DND-41 (cell line): ENCODE data around the gene IFNAR1.
"Not testable (repeated sequence)": the region's sequence is repeated elsewhere in the genome, so short reads cannot be mapped to it uniquely, and the experiment has no call there.

Experiments
- ATAC-seq: fragments of 200-7000 bp; cut with Tn5 transposase; 3 replicates; pipeline ENCODE4 v1.9.1; 2021; ENCODE audit warnings: low read depth; ENCODE audit not compliant: insufficient read depth
- DNase-seq: peaks from one replicate; pipeline ENCODE4 v3.0.0-alpha.2; 2020
- H2AFZ ChIP-seq: 2 replicates; pipeline ENCODE4 v1.6.0; 2012; ENCODE audit warnings: low read depth, low read length
- H3K27ac ChIP-seq: 2 replicates; pipeline ENCODE4 v1.5.1; 2012; ENCODE audit warnings: low read length, inconsistent platforms
- H3K27me3 ChIP-seq: fragments of 200-600 bp; sonication (generic); 2 replicates; pipeline ENCODE4 v1.6.0; 2012; ENCODE audit warnings: low read length, mild to moderate bottlenecking, inconsistent platforms; ENCODE audit not compliant: insufficient read depth, poor library complexity
- H3K36me3 ChIP-seq: 2 replicates; pipeline ENCODE4 v1.5.1; 2012; ENCODE audit warnings: low read length, inconsistent platforms; ENCODE audit not compliant: insufficient read depth
- H3K4me1 ChIP-seq: 2 replicates; pipeline ENCODE4 v1.5.1; 2012; ENCODE audit warnings: mild to moderate bottlenecking, low read length; ENCODE audit not compliant: insufficient read depth
- H3K4me2 ChIP-seq: 2 replicates; pipeline ENCODE4 v1.6.0; 2012; ENCODE audit warnings: mild to moderate bottlenecking, moderate library complexity, low read length, inconsistent platforms; ENCODE audit not compliant: insufficient read depth
- H3K4me3 ChIP-seq, 2 experiments: fragments of 200-600 bp in 1 of 2; shearing (Covaris generic) in 1 of 2; 2 replicates each; pipeline ENCODE4 v1.5.1; 2012 to 2016; ENCODE audit warnings: inconsistent platforms in 2 of 2, low read length in 2 of 2, mild to moderate bottlenecking in 2 of 2, low read depth in 1 of 2, moderate library complexity in 1 of 2
- H3K79me2 ChIP-seq: 2 replicates; pipeline ENCODE4 v1.6.0; 2012; ENCODE audit warnings: low read length, inconsistent platforms; ENCODE audit not compliant: insufficient read depth
- H3K9ac ChIP-seq: 2 replicates; pipeline ENCODE4 v1.6.0; 2012; ENCODE audit warnings: low read depth, mild to moderate bottlenecking, inconsistent platforms, low read length, moderate library complexity
- H3K9me3 ChIP-seq: 2 replicates; pipeline ENCODE4 v1.5.1; 2012; ENCODE audit warnings: low read length, moderate library complexity, mild to moderate bottlenecking, inconsistent platforms; ENCODE audit not compliant: insufficient read depth, severe bottlenecking
- H4K20me1 ChIP-seq: 2 replicates; pipeline ENCODE4 v1.6.0; 2012; ENCODE audit warnings: low read length; ENCODE audit not compliant: insufficient read depth
- EZH2 ChIP-seq: IDR thresholded peaks from 3 replicates; pipeline ENCODE4 v1.6.1; 2012; ENCODE audit warnings: borderline replicate concordance, low read depth, mild to moderate bottlenecking, moderate library complexity, low read length, inconsistent platforms; ENCODE audit not compliant: severe bottlenecking
- TF ChIP-seq, protein P1 (sequence below): IDR thresholded peaks from 2 replicates; pipeline ENCODE4 v1.5.1; 2012; ENCODE audit warnings: borderline replicate concordance, low read length, moderate library complexity, mild to moderate bottlenecking; ENCODE audit not compliant: poor library complexity, severe bottlenecking; ENCODE audit errors: extremely low read depth

The IFNAR1 gene

DNA sequence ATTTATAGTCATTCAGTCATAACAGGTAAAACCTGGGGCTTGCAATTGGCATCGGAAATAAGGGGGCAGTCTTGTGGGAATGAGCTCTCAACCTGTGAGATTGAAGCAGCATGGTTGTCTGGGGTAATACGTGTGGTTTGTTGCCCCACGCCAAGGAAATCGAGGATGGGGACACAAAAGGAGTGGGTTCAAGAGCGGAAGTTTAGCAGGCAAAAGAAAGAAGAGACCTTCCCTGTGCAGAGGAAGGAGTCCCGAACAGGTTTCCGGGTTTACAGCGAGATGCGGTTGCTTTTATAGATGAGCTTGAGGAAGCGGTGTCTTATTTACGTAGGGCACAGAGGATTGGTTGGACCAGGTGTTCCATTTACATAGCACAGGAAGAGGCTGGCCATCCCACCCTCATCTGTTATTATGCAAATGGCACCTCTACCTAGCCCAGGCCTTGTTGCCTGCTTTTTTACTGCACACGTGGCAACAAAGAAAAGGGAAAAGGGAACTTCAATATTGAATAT lies 37.3 kb downstream of the IFNAR1 start:
- H3K9me3 ChIP-seq: peaks cover 11% of the 10 kb centered on the region
- H3K4me1 ChIP-seq: peaks cover 19% of the 10 kb centered on the region
- peaks cover 5% of the 10 kb centered on the region for H3K36me3 ChIP-seq
- H3K9ac ChIP-seq: no peak overlapping the region; the same call in 1 of the 2 replicates
- TF ChIP-seq, protein P1, sequence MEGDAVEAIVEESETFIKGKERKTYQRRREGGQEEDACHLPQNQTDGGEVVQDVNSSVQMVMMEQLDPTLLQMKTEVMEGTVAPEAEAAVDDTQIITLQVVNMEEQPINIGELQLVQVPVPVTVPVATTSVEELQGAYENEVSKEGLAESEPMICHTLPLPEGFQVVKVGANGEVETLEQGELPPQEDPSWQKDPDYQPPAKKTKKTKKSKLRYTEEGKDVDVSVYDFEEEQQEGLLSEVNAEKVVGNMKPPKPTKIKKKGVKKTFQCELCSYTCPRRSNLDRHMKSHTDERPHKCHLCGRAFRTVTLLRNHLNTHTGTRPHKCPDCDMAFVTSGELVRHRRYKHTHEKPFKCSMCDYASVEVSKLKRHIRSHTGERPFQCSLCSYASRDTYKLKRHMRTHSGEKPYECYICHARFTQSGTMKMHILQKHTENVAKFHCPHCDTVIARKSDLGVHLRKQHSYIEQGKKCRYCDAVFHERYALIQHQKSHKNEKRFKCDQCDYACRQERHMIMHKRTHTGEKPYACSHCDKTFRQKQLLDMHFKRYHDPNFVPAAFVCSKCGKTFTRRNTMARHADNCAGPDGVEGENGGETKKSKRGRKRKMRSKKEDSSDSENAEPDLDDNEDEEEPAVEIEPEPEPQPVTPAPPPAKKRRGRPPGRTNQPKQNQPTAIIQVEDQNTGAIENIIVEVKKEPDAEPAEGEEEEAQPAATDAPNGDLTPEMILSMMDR: no peak
- TF ChIP-seq EZH2: no peak
- DNase-seq (peak; percentile 56), ATAC-seq (peak; percentile 66)
- peak overlapping the region; percentile 57 for H3K4me2 ChIP-seq
- no peaks in the 10 kb centered on the region for H3K27me3 ChIP-seq
- H3K27ac ChIP-seq: no peak overlapping the region
- H4K20me1 ChIP-seq: no peaks in the 10 kb centered on the region; the same call in 1 of the 2 replicates
- peak overlapping the region; percentile 66 for H2AFZ ChIP-seq
- peak overlapping the region in 1 of 2 experiments; percentile 40; a peak in 2 of 4 replicates for H3K4me3 ChIP-seq
- H3K79me2 ChIP-seq: no peaks in the 10 kb centered on the region

DNA sequence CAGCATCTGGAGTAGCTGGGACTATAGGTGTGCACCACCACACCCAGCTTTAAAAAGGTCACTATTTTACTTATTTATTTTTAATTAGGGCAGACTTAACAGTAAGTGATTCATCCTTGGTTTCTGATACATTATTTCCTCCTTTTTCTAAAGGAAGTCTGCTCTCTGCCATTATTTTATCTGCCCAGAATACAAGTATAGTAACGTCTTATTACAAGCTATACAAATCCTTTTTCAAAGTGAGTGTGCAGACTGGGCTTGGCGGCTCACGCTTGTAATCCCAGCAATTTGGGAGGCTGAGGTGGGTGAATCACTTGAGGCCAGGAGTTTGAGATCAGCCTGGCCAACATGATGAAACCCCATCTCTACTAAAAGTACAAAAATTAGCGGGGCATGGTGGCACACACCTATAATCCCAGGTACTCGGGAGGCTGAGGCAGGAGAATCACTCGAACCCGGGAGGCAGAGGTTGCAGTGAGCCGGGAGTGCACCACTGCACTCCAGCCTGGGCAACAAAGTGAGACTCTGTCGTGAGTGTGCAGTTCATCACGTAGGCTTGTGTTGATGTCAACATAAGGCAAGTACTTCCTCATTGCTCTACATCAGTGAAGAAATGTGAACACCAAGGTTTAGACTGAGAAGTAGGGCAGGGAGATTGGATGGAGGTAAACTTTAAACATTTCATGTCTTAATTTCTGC lies 39.3 kb downstream of the IFNAR1 start:
- H3K4me3 ChIP-seq, H3K36me3 ChIP-seq, H2AFZ ChIP-seq, DNase-seq, H3K79me2 ChIP-seq, H3K9ac ChIP-seq, H3K27ac ChIP-seq, ATAC-seq, H3K4me2 ChIP-seq, H3K27me3 ChIP-seq, H4K20me1 ChIP-seq: not testable (repeated sequence)
- Histone ChIP-seq H3K9me3 (peaks cover 26% of the 10 kb centered on the region), H3K4me1 (peaks cover 19% of the 10 kb centered on the region)

DNA sequence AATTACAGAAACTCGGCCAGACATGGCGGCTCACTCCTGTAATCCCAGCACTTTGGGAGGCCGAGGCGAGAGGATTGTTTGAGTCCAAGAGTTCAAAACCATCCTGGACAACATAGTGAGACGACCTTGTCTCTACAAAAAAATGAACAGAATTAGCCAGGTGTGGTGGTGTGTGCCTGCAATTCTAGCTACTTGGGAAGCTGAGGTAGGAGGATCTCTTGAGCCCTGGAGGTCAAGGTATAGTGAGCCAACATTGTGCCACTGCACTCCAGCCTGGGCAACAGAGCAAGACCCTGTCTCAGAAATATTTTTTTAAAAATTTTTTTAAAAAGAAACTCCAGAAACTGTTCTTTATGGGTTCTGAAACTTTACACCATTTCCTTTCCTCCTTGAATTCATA lies 40.1 kb downstream of the IFNAR1 start:
- Histone ChIP-seq H3K27ac (no peak overlapping the region), H3K36me3 (no peaks in the 10 kb centered on the region), H3K4me3 (no peak overlapping the region), H4K20me1 (no peaks in the 10 kb centered on the region), H2AFZ (no peak overlapping the region), H3K9me3 (peaks cover 26% of the 10 kb centered on the region), H3K4me2 (no peak overlapping the region), H3K9ac (no peak overlapping the region), H3K79me2 (no peaks in the 10 kb centered on the region), H3K27me3 (no peaks in the 10 kb centered on the region), H3K4me1 (peaks cover 19% of the 10 kb centered on the region)
- ATAC-seq: no peak
- TF ChIP-seq, protein P1: no peak
- no peak for TF ChIP-seq EZH2
- no peak for DNase-seq

DNA sequence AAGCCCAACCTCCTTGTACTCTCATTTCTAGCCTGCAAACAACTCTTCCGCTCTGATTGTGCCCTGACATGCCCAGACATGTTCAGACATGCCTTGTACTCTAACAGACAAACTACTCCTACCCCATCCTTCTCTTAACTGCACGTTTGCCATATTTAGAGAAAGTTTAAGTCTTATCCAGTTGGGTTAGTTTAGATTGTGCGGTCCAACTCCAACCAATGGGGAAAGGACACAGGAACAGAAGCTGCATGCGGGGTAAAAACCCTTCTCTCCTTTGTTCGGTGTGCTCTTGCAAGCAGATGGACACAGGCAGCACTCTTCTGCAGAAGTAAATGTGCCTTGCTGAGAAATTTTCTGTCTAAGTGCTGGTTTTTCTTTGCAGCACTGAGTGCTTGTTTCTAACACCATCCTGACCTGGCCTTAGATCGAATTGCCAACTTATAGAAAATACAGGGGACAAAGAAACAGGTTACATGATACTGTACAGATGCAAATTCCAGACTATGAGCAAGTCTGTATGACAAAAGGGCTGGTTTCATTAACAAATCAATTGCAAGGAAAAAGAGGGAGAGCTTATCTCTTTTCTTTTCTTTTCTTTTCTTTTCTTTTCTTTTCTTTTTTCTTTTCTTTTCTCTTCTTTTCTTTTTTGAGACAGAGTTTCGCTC lies 42.7 kb downstream of the IFNAR1 start:
- Histone ChIP-seq H3K4me1 (no peaks in the 10 kb centered on the region), H4K20me1 (no peaks in the 10 kb centered on the region), H3K36me3 (no peaks in the 10 kb centered on the region), H3K79me2 (no peaks in the 10 kb centered on the region), H3K9ac (no peak overlapping the region), H3K4me3 (no peak overlapping the region), H3K4me2 (no peak overlapping the region), H3K9me3 (peaks cover 26% of the 10 kb centered on the region), H3K27ac (no peak overlapping the region), H3K27me3 (no peaks in the 10 kb centered on the region), H2AFZ (no peak overlapping the region)
- ATAC-seq (no peak), DNase-seq (peak; percentile 42)
- TF ChIP-seq, protein P1: no peak
- no peak for TF ChIP-seq EZH2
